Measurements from ENCODE around the gene UPK3BL1. TPM values are rescaled to one million over a fixed set of nuclear protein-coding genes. Genes with fewer than 3 reads are reported as not detected.
"Not testable (repeated sequence)": the region's sequence is repeated elsewhere in the genome, so short reads cannot be mapped to it uniquely, and the experiment has no call there.

The UPK3BL1 gene
- total and polyA plus RNA-seq, 2 donors (not counting 1 experiment from before 2014, with no cell fraction given), result 85.4 to 203 TPM

DNA sequence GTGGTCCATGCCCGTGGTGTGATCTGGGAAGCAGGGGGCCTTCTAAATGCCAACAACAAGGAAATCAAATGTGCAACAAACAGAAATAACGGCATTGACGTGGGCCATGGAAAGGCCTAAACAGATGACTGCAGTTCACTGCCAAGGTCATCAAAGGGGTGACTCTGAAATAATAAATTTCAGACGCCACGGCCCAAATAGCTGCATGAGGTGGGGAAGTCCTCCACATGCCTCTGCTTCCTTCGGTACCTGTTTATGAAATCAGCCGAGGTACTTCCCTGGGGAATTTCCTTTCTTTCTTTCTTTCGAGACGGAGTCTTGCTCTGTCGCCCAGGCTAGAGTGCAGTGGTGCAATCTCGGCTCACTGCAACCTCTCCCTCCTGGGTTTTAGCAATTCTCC is 22.2 kb upstream of the UPK3BL1 start:
- no CpG with 5 or more reads among the region's 11 CpGs for WGBS (ENCODE audit: insufficient coverage)
- ATAC-seq (ENCODE audit: low read depth); H3K4me1 Mint-ChIP-seq; CTCF ChIA-PET; H3K79me2 ChIP-seq (ENCODE audit: control insufficient read depth, insufficient read depth, low read length); H3K9me3 Mint-ChIP-seq (ENCODE audit: insufficient read depth); H3K4me3 Mint-ChIP-seq; POLR2A ChIA-PET; H3K4me2 ChIP-seq (replicated peaks; ENCODE audit: low read depth, low read length, poor library complexity, severe bottlenecking); H2AFZ ChIP-seq (ENCODE audit: insufficient read depth, low read depth, low read length, poor library complexity, severe bottlenecking); H3K36me3 ChIP-seq (replicated peaks in 1 of 2; ENCODE audit: control extremely low read depth in 1 of 2, control insufficient read depth in 1 of 2, extremely low read depth in 1 of 2, insufficient read depth in 2 of 2, low read length in 1 of 2); intact Hi-C loops (cut with micrococcal nuclease); H3K27ac ChIP-seq (ENCODE audit: low read length in 2 of 2); H3K27me3 Mint-ChIP-seq; H4K20me1 ChIP-seq (ENCODE audit: control insufficient read depth, insufficient read depth, low read length, poor library complexity, severe bottlenecking); H3K4me3 ChIP-seq (ENCODE audit: control extremely low read depth in 1 of 5, extremely low read depth in 1 of 5, insufficient read depth in 1 of 5, low read depth in 2 of 5, low read length in 4 of 5); H3K9ac ChIP-seq (ENCODE audit: low read length); DNase-seq; H3K27me3 ChIP-seq (replicated peaks in 1 of 4; ENCODE audit: control extremely low read depth in 1 of 4, control insufficient read depth in 3 of 4, insufficient read depth in 4 of 4, low read length in 3 of 4); H3K4me1 ChIP-seq (ENCODE audit: control insufficient read depth in 2 of 2, insufficient read depth in 2 of 2, low read length in 2 of 2); H3K27ac Mint-ChIP-seq; H3K9me3 ChIP-seq (ENCODE audit: control extremely low read depth in 1 of 3, control insufficient read depth in 2 of 3, insufficient read depth in 1 of 3, low read length in 2 of 3): not testable (repeated sequence)

DNA sequence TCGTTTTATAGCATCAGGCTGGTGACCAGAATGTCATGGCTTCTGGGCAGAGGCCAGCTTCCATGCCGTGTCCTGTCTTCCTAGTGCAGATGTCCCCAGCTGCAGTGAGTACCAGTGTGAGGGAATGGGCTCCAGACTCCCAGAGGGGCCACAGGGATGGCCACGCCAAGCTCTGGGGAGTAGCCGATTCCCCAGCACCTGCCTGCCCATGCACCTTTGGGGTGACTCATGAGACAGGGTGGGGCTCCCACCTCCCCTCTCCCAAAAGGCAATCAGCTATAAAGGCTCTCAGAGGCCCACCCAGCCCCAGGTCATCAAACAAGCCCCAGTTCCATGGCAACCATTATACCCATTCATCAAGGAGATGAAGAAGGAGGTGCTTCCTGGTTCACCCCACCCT is 7.3 kb upstream of the UPK3BL1 start, which contains the start of gene SPDYE2B:
TSS of gene SPDYE2B (plus strand) at position 396 of the 400 bp plus-strand sequence. CDS start 2,030 bp downstream, outside the sequence.
- H2AFZ ChIP-seq (ENCODE audit: insufficient read depth, low read depth, low read length, poor library complexity, severe bottlenecking); H3K4me1 Mint-ChIP-seq; H3K4me2 ChIP-seq (replicated peaks; ENCODE audit: low read depth, low read length, poor library complexity, severe bottlenecking); CTCF ChIA-PET; H3K27me3 ChIP-seq (replicated peaks in 1 of 4; ENCODE audit: control extremely low read depth in 1 of 4, control insufficient read depth in 3 of 4, insufficient read depth in 4 of 4, low read length in 3 of 4); H3K9me3 Mint-ChIP-seq (ENCODE audit: insufficient read depth); POLR2A ChIA-PET; H3K79me2 ChIP-seq (ENCODE audit: control insufficient read depth, insufficient read depth, low read length); H3K27me3 Mint-ChIP-seq; H3K4me3 Mint-ChIP-seq; H3K36me3 ChIP-seq (replicated peaks in 1 of 2; ENCODE audit: control extremely low read depth in 1 of 2, control insufficient read depth in 1 of 2, extremely low read depth in 1 of 2, insufficient read depth in 2 of 2, low read length in 1 of 2); H4K20me1 ChIP-seq (ENCODE audit: control insufficient read depth, insufficient read depth, low read length, poor library complexity, severe bottlenecking); H3K4me3 ChIP-seq (ENCODE audit: control extremely low read depth in 1 of 5, extremely low read depth in 1 of 5, insufficient read depth in 1 of 5, low read depth in 2 of 5, low read length in 4 of 5); H3K9me3 ChIP-seq (ENCODE audit: control extremely low read depth in 1 of 3, control insufficient read depth in 2 of 3, insufficient read depth in 1 of 3, low read length in 2 of 3); DNase-seq; H3K27ac Mint-ChIP-seq; ATAC-seq (ENCODE audit: low read depth); H3K4me1 ChIP-seq (ENCODE audit: control insufficient read depth in 2 of 2, insufficient read depth in 2 of 2, low read length in 2 of 2); H3K9ac ChIP-seq (ENCODE audit: low read length); H3K27ac ChIP-seq (ENCODE audit: low read length in 2 of 2); intact Hi-C loops (cut with micrococcal nuclease): not testable (repeated sequence)
- no CpG with 5 or more reads among the region's 4 CpGs for whole genome bisulfite sequencing (ENCODE audit: insufficient coverage)

GRCh38 chr7:102647813-102648212 is 5.2 kb upstream of the UPK3BL1 start:
- H3K27me3 Mint-ChIP-seq; H3K79me2 ChIP-seq (ENCODE audit: control insufficient read depth, insufficient read depth, low read length); H3K4me1 ChIP-seq (ENCODE audit: control insufficient read depth in 2 of 2, insufficient read depth in 2 of 2, low read length in 2 of 2); H3K9ac ChIP-seq (ENCODE audit: low read length); DNase-seq; H3K27ac Mint-ChIP-seq; ATAC-seq (ENCODE audit: low read depth); POLR2A ChIA-PET; CTCF ChIA-PET; H2AFZ ChIP-seq (ENCODE audit: insufficient read depth, low read depth, low read length, poor library complexity, severe bottlenecking); H3K4me2 ChIP-seq (replicated peaks; ENCODE audit: low read depth, low read length, poor library complexity, severe bottlenecking); H3K4me3 Mint-ChIP-seq; H3K4me3 ChIP-seq (ENCODE audit: control extremely low read depth in 1 of 5, extremely low read depth in 1 of 5, insufficient read depth in 1 of 5, low read depth in 2 of 5, low read length in 4 of 5); H3K27ac ChIP-seq (ENCODE audit: low read length in 2 of 2); H4K20me1 ChIP-seq (ENCODE audit: control insufficient read depth, insufficient read depth, low read length, poor library complexity, severe bottlenecking); H3K27me3 ChIP-seq (replicated peaks in 1 of 4; ENCODE audit: control extremely low read depth in 1 of 4, control insufficient read depth in 3 of 4, insufficient read depth in 4 of 4, low read length in 3 of 4); H3K4me1 Mint-ChIP-seq; H3K36me3 ChIP-seq (replicated peaks in 1 of 2; ENCODE audit: control extremely low read depth in 1 of 2, control insufficient read depth in 1 of 2, extremely low read depth in 1 of 2, insufficient read depth in 2 of 2, low read length in 1 of 2); H3K9me3 ChIP-seq (ENCODE audit: control extremely low read depth in 1 of 3, control insufficient read depth in 2 of 3, insufficient read depth in 1 of 3, low read length in 2 of 3); H3K9me3 Mint-ChIP-seq (ENCODE audit: insufficient read depth); intact Hi-C loops (cut with micrococcal nuclease): not testable (repeated sequence)
- no CpG with 5 or more reads among the region's 7 CpGs for WGBS (ENCODE audit: insufficient coverage)

- no CpG with 5 or more reads among the region's 1 CpG for WGBS (ENCODE audit: insufficient coverage)
- H3K9ac ChIP-seq (ENCODE audit: low read length); DNase-seq; ATAC-seq (ENCODE audit: low read depth); H3K36me3 ChIP-seq (replicated peaks in 1 of 2; ENCODE audit: control extremely low read depth in 1 of 2, control insufficient read depth in 1 of 2, extremely low read depth in 1 of 2, insufficient read depth in 2 of 2, low read length in 1 of 2); H2AFZ ChIP-seq (ENCODE audit: insufficient read depth, low read depth, low read length, poor library complexity, severe bottlenecking); H3K27ac Mint-ChIP-seq; H3K27ac ChIP-seq (ENCODE audit: low read length in 2 of 2); H3K79me2 ChIP-seq (ENCODE audit: control insufficient read depth, insufficient read depth, low read length); H3K9me3 ChIP-seq (ENCODE audit: control extremely low read depth in 1 of 3, control insufficient read depth in 2 of 3, insufficient read depth in 1 of 3, low read length in 2 of 3); H3K9me3 Mint-ChIP-seq (ENCODE audit: insufficient read depth); H3K27me3 ChIP-seq (replicated peaks in 1 of 4; ENCODE audit: control extremely low read depth in 1 of 4, control insufficient read depth in 3 of 4, insufficient read depth in 4 of 4, low read length in 3 of 4); H3K4me1 ChIP-seq (ENCODE audit: control insufficient read depth in 2 of 2, insufficient read depth in 2 of 2, low read length in 2 of 2); H3K4me3 Mint-ChIP-seq; H3K4me2 ChIP-seq (replicated peaks; ENCODE audit: low read depth, low read length, poor library complexity, severe bottlenecking); H3K27me3 Mint-ChIP-seq; intact Hi-C loops (cut with micrococcal nuclease); H4K20me1 ChIP-seq (ENCODE audit: control insufficient read depth, insufficient read depth, low read length, poor library complexity, severe bottlenecking); H3K4me1 Mint-ChIP-seq; POLR2A ChIA-PET; H3K4me3 ChIP-seq (ENCODE audit: control extremely low read depth in 1 of 5, extremely low read depth in 1 of 5, insufficient read depth in 1 of 5, low read depth in 2 of 5, low read length in 4 of 5); CTCF ChIA-PET: not testable (repeated sequence)
Observed at GRCh38 chr7:102643404-102643803, 813 bp upstream of the UPK3BL1 start.
